ENCODE measurements around the gene SERINC2. TPM values are rescaled to one million over a fixed set of nuclear protein-coding genes. Genes with fewer than 3 reads are reported as not detected.

The SERINC2 gene
- total RNA-seq, 3 donors from 2014 or later: 146 to 381 (median 225) TPM

- H3K4me3 ChIP-seq: no peak overlapping the region
- H3K9me3 ChIP-seq: no peaks in the 10 kb centered on the region
- H3K36me3 ChIP-seq (ENCODE audit: low read depth): no peaks in the 10 kb centered on the region
- ATAC-seq (no peak), DNase-seq (no peak)
- TF ChIP-seq, protein P1, sequence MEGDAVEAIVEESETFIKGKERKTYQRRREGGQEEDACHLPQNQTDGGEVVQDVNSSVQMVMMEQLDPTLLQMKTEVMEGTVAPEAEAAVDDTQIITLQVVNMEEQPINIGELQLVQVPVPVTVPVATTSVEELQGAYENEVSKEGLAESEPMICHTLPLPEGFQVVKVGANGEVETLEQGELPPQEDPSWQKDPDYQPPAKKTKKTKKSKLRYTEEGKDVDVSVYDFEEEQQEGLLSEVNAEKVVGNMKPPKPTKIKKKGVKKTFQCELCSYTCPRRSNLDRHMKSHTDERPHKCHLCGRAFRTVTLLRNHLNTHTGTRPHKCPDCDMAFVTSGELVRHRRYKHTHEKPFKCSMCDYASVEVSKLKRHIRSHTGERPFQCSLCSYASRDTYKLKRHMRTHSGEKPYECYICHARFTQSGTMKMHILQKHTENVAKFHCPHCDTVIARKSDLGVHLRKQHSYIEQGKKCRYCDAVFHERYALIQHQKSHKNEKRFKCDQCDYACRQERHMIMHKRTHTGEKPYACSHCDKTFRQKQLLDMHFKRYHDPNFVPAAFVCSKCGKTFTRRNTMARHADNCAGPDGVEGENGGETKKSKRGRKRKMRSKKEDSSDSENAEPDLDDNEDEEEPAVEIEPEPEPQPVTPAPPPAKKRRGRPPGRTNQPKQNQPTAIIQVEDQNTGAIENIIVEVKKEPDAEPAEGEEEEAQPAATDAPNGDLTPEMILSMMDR (IDR thresholded peaks at IDR 0.05): no peak
- no peaks in the 10 kb centered on the region for H3K4me1 ChIP-seq (ENCODE audit: low read depth)
- intact Hi-C loops (cut with DNase I, micrococcal nuclease): no loop called here
Observed at GRCh38 chr1:31405578-31406245, 7.3 kb upstream of the SERINC2 start.

DNA sequence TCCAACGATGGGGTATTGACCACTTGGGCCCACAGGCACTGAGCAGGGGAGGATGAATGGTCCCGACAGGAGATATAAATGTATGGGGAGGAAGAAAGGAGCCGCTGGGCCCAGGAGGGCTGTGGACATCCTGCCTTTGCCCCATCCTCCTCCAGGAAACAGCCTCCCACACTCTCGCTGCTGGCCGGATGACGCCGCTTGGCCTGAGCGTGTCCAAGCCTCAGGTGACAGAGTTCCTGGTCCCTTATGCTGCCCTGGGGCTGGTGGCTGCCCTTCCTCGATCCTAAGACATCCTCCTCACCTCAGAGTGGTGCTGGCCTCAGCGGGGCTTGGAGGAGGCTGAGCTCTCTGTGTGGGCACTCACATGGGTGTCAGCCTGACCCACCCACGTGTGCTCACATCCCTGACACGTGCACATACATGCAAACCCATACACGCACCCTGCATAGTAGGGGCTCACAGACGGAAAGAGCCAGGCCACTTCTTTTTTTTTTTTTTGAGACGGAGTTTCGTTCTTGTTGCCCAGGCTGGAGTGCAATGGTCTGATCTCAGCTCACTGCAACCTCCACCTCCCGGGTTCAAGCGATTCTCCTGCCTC lies 5.9 kb upstream of the SERINC2 start:
- no peak overlapping the region for H3K4me3 ChIP-seq
- DNase-seq (no peak), ATAC-seq (no peak)
- no peaks in the 10 kb centered on the region for H3K4me1 ChIP-seq (ENCODE audit: low read depth)
- no peaks in the 10 kb centered on the region for H3K9me3 ChIP-seq
- intact Hi-C loops (cut with DNase I, micrococcal nuclease): no loop called here
- H3K36me3 ChIP-seq (ENCODE audit: low read depth): no peaks in the 10 kb centered on the region
- TF ChIP-seq, protein P1 (IDR thresholded peaks at IDR 0.05): no peak

DNA sequence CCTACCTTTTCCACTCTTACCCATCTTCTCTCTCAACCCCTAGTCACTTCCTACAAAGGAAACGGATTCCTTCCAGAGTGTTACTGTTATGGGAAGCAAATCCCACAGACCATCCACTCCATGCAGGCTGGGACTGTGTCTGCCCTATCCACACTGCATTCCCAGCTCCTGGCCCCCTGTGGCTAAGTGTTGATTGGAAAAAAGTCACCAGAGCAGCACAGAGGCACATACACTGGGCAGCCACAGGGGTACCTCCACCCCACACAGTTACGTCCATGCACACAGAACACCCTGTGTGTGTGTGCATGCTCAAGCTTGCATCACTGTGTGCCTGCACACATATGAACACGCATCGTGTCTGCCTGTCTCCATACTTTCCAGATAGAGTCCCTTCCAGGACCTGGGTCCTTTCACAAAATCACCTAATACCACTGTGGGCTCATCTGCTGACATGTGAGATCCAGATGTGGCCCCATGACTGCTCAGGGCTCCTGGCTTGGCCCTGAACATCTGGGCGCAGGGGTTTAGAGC lies 4.2 kb upstream of the SERINC2 start:
- DNase-seq (no peak), ATAC-seq (no peak)
- H3K9me3 ChIP-seq: no peaks in the 10 kb centered on the region
- intact Hi-C loops (cut with DNase I, micrococcal nuclease): no loop called here
- no peak overlapping the region for H3K4me3 ChIP-seq
- TF ChIP-seq, protein P1 (IDR thresholded peaks at IDR 0.05): no peak
- no peaks in the 10 kb centered on the region for H3K36me3 ChIP-seq (ENCODE audit: low read depth)
- H3K4me1 ChIP-seq (ENCODE audit: low read depth): peaks cover 5% of the 10 kb centered on the region

GRCh38 chr1:31409946-31410858 lies 2.8 kb upstream of the SERINC2 start:
- Histone ChIP-seq H3K4me1 (ENCODE audit: low read depth) (peaks cover 5% of the 10 kb centered on the region), H3K36me3 (ENCODE audit: low read depth) (no peaks in the 10 kb centered on the region), H3K4me3 (no peak overlapping the region), H3K9me3 (no peaks in the 10 kb centered on the region)
- no peak for DNase-seq
- intact Hi-C loops (cut with DNase I, micrococcal nuclease): no loop called here
- no peak for ATAC-seq
- TF ChIP-seq, protein P1 (IDR thresholded peaks at IDR 0.05): no peak

DNA sequence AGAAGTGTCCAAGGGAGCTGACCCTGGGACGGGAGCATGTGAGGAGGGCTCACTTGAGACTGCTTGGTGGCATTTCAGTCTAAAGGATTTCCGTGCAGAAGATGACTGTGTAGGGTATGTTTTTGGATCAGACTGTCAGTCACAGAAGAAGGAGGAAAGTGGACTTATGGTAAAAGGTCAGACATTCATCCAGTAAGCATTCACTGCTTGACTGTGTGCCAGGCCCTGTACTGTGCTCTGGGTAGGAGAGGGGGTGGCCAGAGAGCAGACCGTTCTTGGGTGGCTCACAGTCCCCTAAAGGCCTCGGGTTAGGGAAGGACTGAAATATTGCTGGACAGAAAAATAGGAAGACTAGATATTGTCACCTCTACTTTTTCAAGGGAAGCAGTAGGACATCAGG lies 2.1 kb upstream of the SERINC2 start:
- Histone ChIP-seq H3K4me1 (ENCODE audit: low read depth) (peaks cover 5% of the 10 kb centered on the region), H3K4me3 (no peak overlapping the region), H3K9me3 (no peaks in the 10 kb centered on the region), H3K36me3 (ENCODE audit: low read depth) (no peaks in the 10 kb centered on the region)
- intact Hi-C loops (cut with DNase I, micrococcal nuclease): no loop called here
- TF ChIP-seq, protein P1 (IDR thresholded peaks at IDR 0.05): no peak
- no peak for ATAC-seq
- no peak for DNase-seq
